Tibial nerve (tissue), 4 donors: ENCODE measurements around the gene LOX.
A peak's percentile ranks its signal among the peaks of the same experiment; 100 is the strongest.

Source experiments
- EP300 ChIP-seq, 2 donors: sonication (generic); formaldehyde crosslinking; IDR thresholded peaks; one replicate each; pipeline ENCODE4 v1.6.1; 2017; ENCODE audit warnings: antibody characterized with exemption in 2 of 2, mild to moderate bottlenecking in 1 of 2
- POLR2A ChIP-seq, 2 donors: fragments of 450-650 bp; IDR thresholded peaks; one replicate each; pipeline ENCODE4 v1.6.1; 2017; ENCODE audit warnings: antibody characterized with exemption in 2 of 2, mild to moderate bottlenecking in 2 of 2, moderate library complexity in 2 of 2
- TF ChIP-seq, protein P1 (sequence below), 5 experiments: fragments of 200-600 bp in 3 of 5; fragments of 450-650 bp in 2 of 5; sonication (generic) in 3 of 5; IDR thresholded peaks; one replicate each; pipeline ENCODE4 v1.5.1; 2016 to 2019; ENCODE audit warnings: antibody characterized with exemption in 5 of 5, mild to moderate bottlenecking in 3 of 5, moderate library complexity in 2 of 5

DNA sequence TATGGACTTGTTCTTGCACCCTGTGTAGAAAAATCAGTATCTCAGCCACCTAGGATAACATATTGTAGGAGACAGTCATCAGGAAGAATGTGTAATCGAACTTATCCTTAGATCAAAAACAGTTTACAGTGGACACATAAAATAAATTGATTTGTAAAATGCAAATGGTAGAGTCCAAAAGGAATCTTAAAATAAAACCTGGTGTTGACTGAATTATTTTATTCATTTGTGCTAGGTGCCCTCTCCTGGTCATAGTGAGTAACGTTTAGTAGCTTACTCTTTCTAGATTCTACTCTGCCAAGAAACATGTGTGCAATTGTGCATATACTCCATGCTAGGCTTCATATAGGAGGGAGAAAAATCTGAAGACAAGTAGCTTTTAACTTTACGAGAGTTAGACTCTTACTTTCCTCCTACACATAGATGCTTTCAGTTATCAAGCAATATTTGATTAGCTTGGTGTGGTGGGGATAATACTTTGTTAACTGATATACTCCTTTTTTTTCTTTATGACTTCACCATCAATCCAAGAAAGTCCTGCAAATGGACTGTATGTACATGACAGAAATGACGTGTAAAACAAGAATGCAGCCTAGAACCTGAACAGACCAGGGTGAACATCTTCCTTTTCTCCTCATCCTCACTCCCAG lies 23.7 kb upstream of the LOX start:
- TF ChIP-seq, protein P1, sequence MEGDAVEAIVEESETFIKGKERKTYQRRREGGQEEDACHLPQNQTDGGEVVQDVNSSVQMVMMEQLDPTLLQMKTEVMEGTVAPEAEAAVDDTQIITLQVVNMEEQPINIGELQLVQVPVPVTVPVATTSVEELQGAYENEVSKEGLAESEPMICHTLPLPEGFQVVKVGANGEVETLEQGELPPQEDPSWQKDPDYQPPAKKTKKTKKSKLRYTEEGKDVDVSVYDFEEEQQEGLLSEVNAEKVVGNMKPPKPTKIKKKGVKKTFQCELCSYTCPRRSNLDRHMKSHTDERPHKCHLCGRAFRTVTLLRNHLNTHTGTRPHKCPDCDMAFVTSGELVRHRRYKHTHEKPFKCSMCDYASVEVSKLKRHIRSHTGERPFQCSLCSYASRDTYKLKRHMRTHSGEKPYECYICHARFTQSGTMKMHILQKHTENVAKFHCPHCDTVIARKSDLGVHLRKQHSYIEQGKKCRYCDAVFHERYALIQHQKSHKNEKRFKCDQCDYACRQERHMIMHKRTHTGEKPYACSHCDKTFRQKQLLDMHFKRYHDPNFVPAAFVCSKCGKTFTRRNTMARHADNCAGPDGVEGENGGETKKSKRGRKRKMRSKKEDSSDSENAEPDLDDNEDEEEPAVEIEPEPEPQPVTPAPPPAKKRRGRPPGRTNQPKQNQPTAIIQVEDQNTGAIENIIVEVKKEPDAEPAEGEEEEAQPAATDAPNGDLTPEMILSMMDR (IDR thresholded peaks at IDR 0.05), result peak; percentile 27 to 72 (median 49)
- TF ChIP-seq EP300 (IDR thresholded peaks at IDR 0.05) (no peak), POLR2A (IDR thresholded peaks at IDR 0.05) (no peak)
